ENCODE measurements around the gene SPEF2.

DNA sequence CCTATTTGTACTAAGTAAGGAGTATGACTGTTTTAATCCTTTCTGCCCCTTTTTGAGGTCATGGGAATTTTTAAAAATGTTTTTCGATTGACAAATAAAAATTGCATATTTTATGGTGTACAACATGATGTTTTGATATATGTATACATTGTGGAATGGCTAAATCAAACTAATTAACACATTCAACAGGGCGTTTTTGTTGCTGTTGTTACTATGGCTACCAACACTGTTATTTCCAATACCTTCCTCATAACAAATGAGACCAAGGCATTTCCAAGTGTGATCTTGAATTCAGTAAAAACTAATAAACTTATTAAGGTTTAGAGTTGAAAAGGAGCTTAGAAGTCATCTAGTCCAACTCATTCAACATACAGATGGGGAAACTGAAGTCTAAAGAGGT, 30.2 kb upstream of the SPEF2 start:
- TF ChIP-seq SIN3A (IDR thresholded peaks at IDR 0.05; ENCODE audit: borderline replicate concordance, insufficient read depth, low read depth, low read length) (no peak), POLR2AphosphoS5 (IDR thresholded peaks at IDR 0.05; ENCODE audit: low read depth, low read length) (no peak)
- TF ChIP-seq, protein P1, sequence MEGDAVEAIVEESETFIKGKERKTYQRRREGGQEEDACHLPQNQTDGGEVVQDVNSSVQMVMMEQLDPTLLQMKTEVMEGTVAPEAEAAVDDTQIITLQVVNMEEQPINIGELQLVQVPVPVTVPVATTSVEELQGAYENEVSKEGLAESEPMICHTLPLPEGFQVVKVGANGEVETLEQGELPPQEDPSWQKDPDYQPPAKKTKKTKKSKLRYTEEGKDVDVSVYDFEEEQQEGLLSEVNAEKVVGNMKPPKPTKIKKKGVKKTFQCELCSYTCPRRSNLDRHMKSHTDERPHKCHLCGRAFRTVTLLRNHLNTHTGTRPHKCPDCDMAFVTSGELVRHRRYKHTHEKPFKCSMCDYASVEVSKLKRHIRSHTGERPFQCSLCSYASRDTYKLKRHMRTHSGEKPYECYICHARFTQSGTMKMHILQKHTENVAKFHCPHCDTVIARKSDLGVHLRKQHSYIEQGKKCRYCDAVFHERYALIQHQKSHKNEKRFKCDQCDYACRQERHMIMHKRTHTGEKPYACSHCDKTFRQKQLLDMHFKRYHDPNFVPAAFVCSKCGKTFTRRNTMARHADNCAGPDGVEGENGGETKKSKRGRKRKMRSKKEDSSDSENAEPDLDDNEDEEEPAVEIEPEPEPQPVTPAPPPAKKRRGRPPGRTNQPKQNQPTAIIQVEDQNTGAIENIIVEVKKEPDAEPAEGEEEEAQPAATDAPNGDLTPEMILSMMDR (IDR thresholded peaks at IDR 0.05) = no peak
- TF ChIP-seq, protein P2, sequence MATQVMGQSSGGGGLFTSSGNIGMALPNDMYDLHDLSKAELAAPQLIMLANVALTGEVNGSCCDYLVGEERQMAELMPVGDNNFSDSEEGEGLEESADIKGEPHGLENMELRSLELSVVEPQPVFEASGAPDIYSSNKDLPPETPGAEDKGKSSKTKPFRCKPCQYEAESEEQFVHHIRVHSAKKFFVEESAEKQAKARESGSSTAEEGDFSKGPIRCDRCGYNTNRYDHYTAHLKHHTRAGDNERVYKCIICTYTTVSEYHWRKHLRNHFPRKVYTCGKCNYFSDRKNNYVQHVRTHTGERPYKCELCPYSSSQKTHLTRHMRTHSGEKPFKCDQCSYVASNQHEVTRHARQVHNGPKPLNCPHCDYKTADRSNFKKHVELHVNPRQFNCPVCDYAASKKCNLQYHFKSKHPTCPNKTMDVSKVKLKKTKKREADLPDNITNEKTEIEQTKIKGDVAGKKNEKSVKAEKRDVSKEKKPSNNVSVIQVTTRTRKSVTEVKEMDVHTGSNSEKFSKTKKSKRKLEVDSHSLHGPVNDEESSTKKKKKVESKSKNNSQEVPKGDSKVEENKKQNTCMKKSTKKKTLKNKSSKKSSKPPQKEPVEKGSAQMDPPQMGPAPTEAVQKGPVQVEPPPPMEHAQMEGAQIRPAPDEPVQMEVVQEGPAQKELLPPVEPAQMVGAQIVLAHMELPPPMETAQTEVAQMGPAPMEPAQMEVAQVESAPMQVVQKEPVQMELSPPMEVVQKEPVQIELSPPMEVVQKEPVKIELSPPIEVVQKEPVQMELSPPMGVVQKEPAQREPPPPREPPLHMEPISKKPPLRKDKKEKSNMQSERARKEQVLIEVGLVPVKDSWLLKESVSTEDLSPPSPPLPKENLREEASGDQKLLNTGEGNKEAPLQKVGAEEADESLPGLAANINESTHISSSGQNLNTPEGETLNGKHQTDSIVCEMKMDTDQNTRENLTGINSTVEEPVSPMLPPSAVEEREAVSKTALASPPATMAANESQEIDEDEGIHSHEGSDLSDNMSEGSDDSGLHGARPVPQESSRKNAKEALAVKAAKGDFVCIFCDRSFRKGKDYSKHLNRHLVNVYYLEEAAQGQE (IDR thresholded peaks at IDR 0.05; ENCODE audit: insufficient read depth in 1 of 2, low read depth in 2 of 2, low read length in 1 of 2) = no peak
